ENCODE data around the gene INS. TPM values are rescaled to one million over a fixed set of nuclear protein-coding genes. Genes with fewer than 3 reads are reported as not detected.

Gene INS
- total and polyA plus RNA-seq, 2 of the 13 experiments (the other 11 are each of a cell fraction or from before 2014, with no cell fraction given): not detected

- TF ChIP-seq THAP11 (CRISPR knock-in tag; IDR thresholded peaks at IDR 0.05): no peak
- TF ChIP-seq ZNF670 (CRISPR knock-in tag; IDR thresholded peaks at IDR 0.05; ENCODE audit: borderline replicate concordance): no peak
- TF ChIP-seq PLSCR1 (CRISPR knock-in tag; IDR thresholded peaks at IDR 0.05; ENCODE audit: borderline replicate concordance): no peak
- no peak for TF ChIP-seq SCMH1 (CRISPR knock-in tag; IDR thresholded peaks at IDR 0.05; ENCODE audit: borderline replicate concordance)
These were observed 29.9 kb upstream of the INS start (continued) for GRCh38 chr11:2190657-2191471.

GRCh38 chr11:2189938-2190656 lies 29.1 kb upstream of the INS start:
- Histone ChIP-seq H2AFZ (ENCODE audit: low read length) (no peak overlapping the region), H3K9ac (ENCODE audit: insufficient read depth, low read depth, low read length) (no peak overlapping the region), H3K27me3 (ENCODE audit: control insufficient read depth in 1 of 2, insufficient read depth in 2 of 2, low read length in 2 of 2) (peaks cover 12 to 66% of the 10 kb centered on the region in 2 experiments), H3K4me3 (replicated peaks in 1 of 3; ENCODE audit: insufficient read depth in 1 of 3, low read depth in 2 of 3, low read length in 3 of 3) (no peak overlapping the region; a peak in 1 of 6 replicates), H4K20me1 (ENCODE audit: insufficient read depth, low read length) (no peaks in the 10 kb centered on the region), H3K27ac (ENCODE audit: extremely low read length, insufficient read depth, low read length) (no peak overlapping the region), H3K36me3 (replicated peaks in 1 of 2; ENCODE audit: control insufficient read depth in 1 of 2, insufficient read depth in 2 of 2, low read length in 2 of 2) (no peaks in the 10 kb centered on the region), H3K4me1 (ENCODE audit: insufficient read depth, low read length) (peaks cover 15% of the 10 kb centered on the region), H3K4me2 (ENCODE audit: low read depth, low read length) (peak overlapping the region; percentile 4; the same call in 1 of the 2 replicates), H3K9me3 (ENCODE audit: low read length) (no peaks in the 10 kb centered on the region), H3K79me2 (ENCODE audit: insufficient read depth, low read length) (no peaks in the 10 kb centered on the region)
- TF ChIP-seq HNRNPL (IDR thresholded peaks at IDR 0.05; ENCODE audit: low read depth, low read length): peak; percentile 80
- no peak for TF ChIP-seq ZMYM3 (CRISPR knock-in tag; IDR thresholded peaks at IDR 0.05)
- TF ChIP-seq ZSCAN21 (CRISPR knock-in tag; IDR thresholded peaks at IDR 0.05; ENCODE audit: borderline replicate concordance): 0 out of 2 replicates have a peak, but pooled peaks have one; percentile 26
- no TSS peak for BruUV-seq (replicated peaks)
- intact Hi-C loops (cut with micrococcal nuclease; ENCODE audit: unreplicated experiment): no loop called here
- 22% methylated on average over 10 of the region's 29 CpGs for WGBS (ENCODE audit: low lambda C conversion rate)
- ChIA-PET POLR2A (no interaction called here), CTCF (ENCODE audit: low intra/inter-chr PET ratio, low total read pairs) (interaction anchor here (1.0 kb wide), 1 partner anchor 109 kb away, joined by 3 read pairs; no protein-coding TSS in a partner anchor)
- DNase-seq (ENCODE audit: low spot score) (no peak), ATAC-seq (peak; percentile 10; the same call in 1 of the 3 replicates), FAIRE-seq (no peak)
- in situ Hi-C loops (cut with HindIII; ENCODE audit: extremely low pct_ligation_motif_present, low pct_unique_long_range_greater_than_20kb): loop anchor here (10.0 kb wide), 1 partner anchor 335 kb away; no protein-coding TSS in a partner anchor

Measured in HepG2 (cell line).